NCI-H2196 treated with DMSO at 0.1 percent for 48 hours (cell line): ENCODE results near the gene TBX21.
A peak's percentile ranks its signal among the peaks of the same experiment; 100 is the strongest.
"Not testable (repeated sequence)": the region's sequence is repeated elsewhere in the genome, so short reads cannot be mapped to it uniquely, and the experiment has no call there.

Source experiments
- DNase-seq: peaks from one replicate; lab custom pipeline; 2025; ENCODE audit not compliant: unreplicated experiment; lab: John Stamatoyannopoulos, UW

TBX21 gene

DNA sequence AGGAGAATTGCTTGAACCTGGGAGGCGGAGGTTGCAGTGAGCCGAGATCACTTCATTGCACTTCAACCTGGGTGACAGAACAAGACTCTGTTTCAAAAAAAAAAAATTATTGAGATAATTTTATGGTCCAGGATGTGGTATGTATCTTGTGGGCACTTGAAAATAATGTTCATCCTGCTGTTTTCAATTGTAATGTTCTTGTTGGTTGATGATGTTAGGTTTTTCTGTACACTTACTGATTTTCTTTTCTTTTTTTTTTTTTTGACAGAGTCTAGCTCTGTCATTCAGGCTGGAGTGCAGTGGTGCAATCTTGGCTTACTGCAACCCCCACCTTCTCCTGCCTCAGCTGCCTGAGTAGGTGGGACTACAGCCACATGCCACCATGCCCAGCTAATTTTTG, 29.7 kb downstream of the TBX21 start:
- no peak for DNase-seq

- DNase-seq = no peak
Measured at GRCh38 chr17:47763913-47764582, 31.0 kb downstream of the TBX21 start.

DNA sequence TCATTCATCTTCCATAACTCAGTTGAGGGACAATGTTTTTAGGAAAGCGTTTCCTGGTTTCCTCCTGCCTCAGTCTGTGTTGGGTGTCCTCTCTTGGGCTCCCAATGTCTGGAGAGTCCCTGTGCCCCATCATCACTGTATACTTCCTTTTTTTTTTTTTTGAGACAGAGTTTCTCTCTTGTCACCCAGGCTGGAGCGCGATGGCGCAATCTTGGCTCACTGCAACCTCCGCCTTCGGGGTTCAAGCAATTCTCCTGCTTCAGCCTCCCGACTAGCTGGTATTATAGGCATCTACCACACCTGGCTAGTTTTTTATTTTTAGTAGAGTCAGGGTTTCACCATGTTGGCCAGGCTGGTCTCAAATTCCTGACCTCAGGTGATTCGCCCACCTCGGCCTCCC, 40.6 kb downstream of the TBX21 start:
- DNase-seq = not testable (repeated sequence)

- no peak for DNase-seq
Measured at GRCh38 chr17:47774331-47774730, 41.3 kb downstream of the TBX21 start.

DNA sequence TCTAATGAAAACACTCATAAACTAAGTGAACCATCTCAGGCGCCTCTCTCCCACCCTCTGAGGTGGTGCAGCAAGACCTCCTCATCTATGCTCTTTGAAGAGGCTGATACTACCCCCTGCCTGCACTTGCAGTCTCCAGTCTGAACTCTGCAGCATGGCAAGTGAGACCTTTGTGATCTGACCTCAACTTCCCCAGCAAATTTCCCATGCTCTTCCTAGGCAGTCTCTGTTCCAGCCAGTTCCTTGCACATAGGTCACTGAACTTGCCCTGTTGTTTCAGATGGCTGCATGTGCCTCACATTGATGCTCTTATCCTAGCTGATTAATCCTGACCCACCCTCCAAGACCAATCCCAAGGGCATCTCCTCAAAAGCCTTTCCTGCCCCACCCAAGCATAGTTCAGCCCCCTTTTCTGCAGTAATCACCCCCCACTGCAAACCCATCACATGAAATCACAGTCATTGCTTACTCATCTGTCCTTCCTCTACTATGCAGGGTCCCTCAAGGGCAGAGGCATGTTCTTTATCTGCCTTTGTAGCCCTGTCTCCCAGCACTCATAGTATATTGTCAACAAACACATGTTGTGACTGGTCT, 42.0 kb downstream of the TBX21 start:
- no peak for DNase-seq

DNA sequence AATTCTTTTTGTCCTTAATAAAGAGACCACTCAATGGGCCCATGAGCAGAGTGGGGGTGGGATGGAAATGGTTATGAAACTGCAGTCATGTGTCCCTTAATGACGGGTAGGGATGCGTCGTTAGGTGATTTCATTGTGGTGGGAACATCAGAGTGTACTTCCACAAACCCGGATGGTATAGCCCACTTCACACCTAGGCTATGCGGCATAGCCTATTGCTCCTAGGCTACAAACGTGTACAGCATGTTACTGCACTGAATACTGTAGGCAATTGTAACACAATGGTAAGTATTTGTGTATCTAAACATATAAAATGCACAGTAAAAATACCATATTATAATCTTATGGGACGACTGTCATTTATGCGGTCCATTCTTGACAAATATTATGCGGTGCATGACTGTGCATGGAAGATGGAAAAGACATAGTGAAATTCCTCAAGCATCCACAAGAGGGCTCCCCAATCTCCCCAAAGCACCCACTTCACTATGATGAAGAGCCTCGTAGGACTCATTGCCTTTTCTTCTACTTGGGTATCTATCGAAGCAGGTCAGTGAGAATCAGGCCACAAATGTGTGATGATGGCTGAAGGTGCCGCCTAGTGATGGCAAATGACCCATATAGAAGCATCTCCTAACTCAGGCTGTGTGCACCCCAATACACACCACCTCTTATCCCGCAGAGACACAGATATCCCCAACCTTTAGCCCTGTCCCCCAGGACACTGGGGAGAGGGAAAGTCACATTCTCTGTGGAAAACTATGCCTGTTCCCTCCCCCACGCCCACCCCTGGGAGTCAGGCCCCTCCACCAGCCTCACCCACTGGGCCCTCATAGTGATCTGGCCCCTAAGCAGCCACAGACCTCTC, 43.5 kb downstream of the TBX21 start:
- DNase-seq = peak; percentile 53

GRCh38 chr17:47778184-47778635, 45.2 kb downstream of the TBX21 start:
- DNase-seq = no peak

- DNase-seq = no peak
Measured at GRCh38 chr17:47781397-47781796, 48.4 kb downstream of the TBX21 start.

DNA sequence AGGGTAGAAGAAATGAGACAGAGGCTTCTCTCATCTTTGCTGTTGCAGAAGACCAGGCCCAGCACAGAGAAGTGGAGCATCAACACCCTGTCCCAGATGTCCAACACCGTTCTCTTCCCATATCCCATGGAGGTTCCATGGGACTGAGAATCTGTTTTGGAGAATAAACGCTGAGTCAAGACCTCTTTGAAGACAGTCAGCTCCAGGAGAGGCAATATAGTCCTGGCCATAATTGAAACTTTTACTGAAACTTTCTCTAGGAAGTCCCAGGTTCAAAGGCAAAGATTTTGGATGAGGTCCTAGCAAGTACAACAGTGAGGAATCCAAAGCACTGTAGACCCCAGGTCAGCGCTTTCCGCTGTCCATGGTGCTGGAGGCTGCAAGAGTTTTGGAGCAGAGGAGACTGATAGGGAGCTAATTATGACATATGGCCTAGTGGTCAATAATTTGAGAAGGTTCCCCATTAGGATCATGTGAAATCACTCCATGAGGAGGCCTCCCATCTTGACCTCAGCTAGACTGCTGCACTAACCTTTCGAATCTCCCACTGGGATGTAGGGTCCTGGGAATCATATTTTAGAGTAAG, 52.6 kb downstream of the TBX21 start:
- no peak for DNase-seq

DNA sequence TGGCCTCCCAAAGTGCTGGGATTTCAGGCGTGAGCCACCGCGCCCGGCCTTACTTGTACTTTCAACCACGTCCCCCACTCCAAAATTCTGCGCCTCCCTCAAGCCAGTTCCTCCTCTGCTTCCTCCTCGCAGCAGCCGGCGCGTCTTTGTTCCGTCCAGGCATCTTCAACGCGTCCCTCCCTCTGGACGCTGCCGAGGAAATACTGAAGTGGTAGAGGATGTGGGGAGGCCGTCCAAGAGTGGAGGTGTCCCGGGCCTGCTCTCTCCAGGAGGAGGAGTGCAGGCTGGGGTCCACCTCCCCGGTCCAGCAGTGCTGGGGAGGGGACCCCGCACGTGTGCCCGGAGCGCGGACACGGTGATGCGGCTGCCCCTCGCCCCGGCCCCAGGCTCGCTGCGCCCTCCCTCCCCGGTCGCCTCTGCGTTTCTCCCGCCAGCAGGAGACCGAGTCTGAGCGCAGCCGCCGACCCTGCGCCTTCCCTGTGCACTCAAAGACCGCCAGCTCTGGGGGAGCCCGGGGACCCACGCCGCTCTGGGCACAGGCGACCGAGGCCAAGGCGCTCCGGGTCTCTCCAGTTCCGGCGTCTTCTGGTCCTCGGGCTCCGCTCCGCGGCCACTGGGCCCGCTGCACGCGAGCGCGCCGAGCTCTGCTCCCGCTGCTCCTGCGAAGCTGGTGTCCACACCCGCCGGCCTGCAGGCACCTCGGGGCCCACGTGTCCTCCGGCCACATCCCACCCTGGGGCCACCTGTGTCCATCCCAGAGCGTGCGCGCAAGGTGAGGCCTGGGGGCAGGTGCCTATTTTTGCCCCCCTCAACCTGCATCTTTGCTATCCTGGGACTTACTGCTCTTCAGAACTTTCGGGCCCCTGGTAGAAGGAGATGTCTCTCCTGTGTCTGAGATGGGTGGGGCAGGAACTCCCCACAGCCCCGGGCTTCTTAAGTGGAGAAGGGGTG, 56.9 kb downstream of the TBX21 start:
- peak; percentile 7 for DNase-seq

GRCh38 chr17:47791025-47791424, 58.0 kb downstream of the TBX21 start:
- DNase-seq = no peak

- no peak for DNase-seq
Measured at GRCh38 chr17:47792457-47792856, 59.4 kb downstream of the TBX21 start.

DNA sequence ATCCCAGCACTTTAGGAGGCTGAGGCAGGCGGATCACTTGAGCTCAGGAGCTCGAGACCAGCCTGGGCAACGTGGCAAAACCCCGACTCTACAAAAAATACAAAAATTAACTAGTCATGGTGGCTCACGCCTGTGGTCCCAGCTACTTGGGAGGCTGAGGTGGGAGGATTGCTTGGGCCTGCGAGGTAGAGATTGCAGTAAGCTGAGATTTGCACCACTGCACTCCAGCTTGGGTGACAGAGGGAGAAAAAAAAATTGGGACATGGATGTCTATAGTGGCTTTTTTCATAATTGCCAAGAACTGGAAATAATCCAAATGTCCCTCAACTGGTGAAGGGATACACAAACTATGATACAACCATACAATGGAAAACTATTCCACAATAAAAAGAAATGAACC, 59.9 kb downstream of the TBX21 start:
- no peak for DNase-seq
